GM23338 (cell line): ENCODE measurements around the gene PROX2. TPM values are rescaled to one million over a fixed set of nuclear protein-coding genes. Genes with fewer than 3 reads are reported as not detected.

Experiments used
- ATAC-seq: fragments of 200-7000 bp; cut with Tn5 transposase; 3 replicates; pipeline ENCODE4 v1.9.1; 2020
- DNase-seq: peaks from one replicate; pipeline ENCODE4 v3.0.0-alpha.2; 2015; ENCODE audit warnings: low spot score
- H2AFZ ChIP-seq: fragments of 200-600 bp; sonication (generic); 2 replicates; pipeline ENCODE4 v1.8.0; 2016; ENCODE audit warnings: antibody characterized with exemption, mild to moderate bottlenecking, moderate library complexity
- H3F3A ChIP-seq: fragments of 200-600 bp; sonication (generic); replicated peaks from 2 replicates; pipeline ENCODE4 v1.8.0; 2017; ENCODE audit warnings: antibody characterized with exemption, mixed run types, low read depth
- H3K27ac ChIP-seq: fragments of 200-600 bp; sonication (generic); 2 replicates; pipeline ENCODE4 v1.6.1; 2016; ENCODE audit warnings: low read depth
- H3K27me3 ChIP-seq: fragments of 200-600 bp; sonication (generic); 2 replicates; pipeline ENCODE4 v1.8.0; 2016; ENCODE audit warnings: mild to moderate bottlenecking, mixed run types, moderate library complexity; ENCODE audit not compliant: insufficient read depth
- H3K36me3 ChIP-seq: fragments of 200-600 bp; sonication (generic); 2 replicates; pipeline ENCODE4 v1.8.0; 2016; ENCODE audit warnings: mild to moderate bottlenecking; ENCODE audit not compliant: insufficient read depth
- H3K4me1 ChIP-seq: fragments of 200-600 bp; sonication (generic); 2 replicates; pipeline ENCODE4 v1.8.0; 2016; ENCODE audit warnings: mild to moderate bottlenecking, moderate library complexity; ENCODE audit not compliant: insufficient read depth
- H3K4me2 ChIP-seq: fragments of 200-600 bp; sonication (generic); 2 replicates; pipeline ENCODE4 v1.7.1; 2017; ENCODE audit warnings: mixed run types
- H3K4me3 ChIP-seq: fragments of 200-600 bp; sonication (generic); 2 replicates; pipeline ENCODE4 v1.6.1; 2016; ENCODE audit warnings: mixed run types
- H3K79me2 ChIP-seq: fragments of 200-600 bp; sonication (generic); replicated peaks from 2 replicates; pipeline ENCODE4 v1.8.0; 2017; ENCODE audit warnings: mild to moderate bottlenecking; ENCODE audit not compliant: insufficient read depth
- H3K9me2 ChIP-seq: fragments of 200-600 bp; sonication (generic); 2 replicates; pipeline ENCODE4 v1.8.0; 2017; ENCODE audit not compliant: insufficient read depth
- H4K20me1 ChIP-seq: fragments of 200-600 bp; sonication (generic); replicated peaks from 2 replicates; pipeline ENCODE4 v1.8.0; 2017; ENCODE audit warnings: mild to moderate bottlenecking; ENCODE audit not compliant: insufficient read depth
- H3K27ac Mint-ChIP-seq: 2 replicates; pipeline ENCODE4 v1.8.0; 2020; ENCODE audit warnings: inconsistent platforms, mild to moderate bottlenecking, moderate library complexity, mixed read lengths
- H3K27me3 Mint-ChIP-seq: 3 replicates; pipeline ENCODE4 v1.8.0; 2022; ENCODE audit warnings: low read depth, mild to moderate bottlenecking, moderate library complexity, mixed read lengths, inconsistent platforms; ENCODE audit not compliant: insufficient read depth, poor library complexity
- H3K36me3 Mint-ChIP-seq: 3 replicates; pipeline ENCODE4 v1.8.0; 2021; ENCODE audit warnings: low read depth, mild to moderate bottlenecking, inconsistent platforms, moderate library complexity, mixed read lengths
- H3K4me1 Mint-ChIP-seq: 3 replicates; pipeline ENCODE4 v1.8.0; 2020; ENCODE audit warnings: mild to moderate bottlenecking, inconsistent platforms, mixed read lengths
- H3K4me3 Mint-ChIP-seq: 3 replicates; pipeline ENCODE4 v1.8.0; 2021; ENCODE audit warnings: moderate library complexity, mild to moderate bottlenecking, inconsistent platforms, mixed read lengths
- H3K9me3 Mint-ChIP-seq: 3 replicates; pipeline ENCODE4 v1.8.0; 2020; ENCODE audit warnings: moderate library complexity, mild to moderate bottlenecking, inconsistent platforms, mixed read lengths
- CREB1 ChIP-seq: fragments of 250-450 bp; sonication (Bioruptor Pico); IDR thresholded peaks from 2 replicates; pipeline ENCODE4 v1.5.0; 2020; ENCODE audit warnings: low read depth, mild to moderate bottlenecking, moderate library complexity
- CTCF ChIP-seq, 2 experiments: fragments of 200-600 bp in 1 of 2; sonication (generic) in 1 of 2; conservative IDR thresholded peaks; 2 replicates each; pipeline versions ENCODE4 v1.5.1 to v1.6.1; 2016 to 2017; ENCODE audit warnings: antibody characterized with exemption in 2 of 2, low read depth in 2 of 2, mild to moderate bottlenecking in 2 of 2, moderate library complexity in 1 of 2
- ETS1 ChIP-seq: IDR thresholded peaks from 2 replicates; pipeline ENCODE4 v1.6.1; 2016; ENCODE audit warnings: antibody characterized with exemption
- EZH2 ChIP-seq: fragments of 200-600 bp; sonication (generic); IDR thresholded peaks from one replicate; pipeline ENCODE4 v1.8.0; 2017; ENCODE audit warnings: antibody characterized with exemption, mild to moderate bottlenecking, low read depth; ENCODE audit not compliant: unreplicated experiment
- EZH2phosphoT487 ChIP-seq: fragments of 200-600 bp; sonication (generic); IDR thresholded peaks from one replicate; pipeline ENCODE4 v1.8.1; 2018; ENCODE audit warnings: antibody characterized with exemption; ENCODE audit not compliant: unreplicated experiment
- JUNB ChIP-seq: IDR thresholded peaks from one replicate; pipeline ENCODE4 v1.6.1; 2016; ENCODE audit warnings: antibody characterized with exemption; ENCODE audit not compliant: unreplicated experiment
- NANOG ChIP-seq: IDR thresholded peaks from 2 replicates; pipeline ENCODE4 v1.6.1; 2016; ENCODE audit warnings: antibody characterized with exemption, borderline replicate concordance
- POLR2AphosphoS5 ChIP-seq: IDR thresholded peaks from 2 replicates; pipeline ENCODE4 v1.6.1; 2016; ENCODE audit warnings: antibody characterized with exemption, low read depth
- REST ChIP-seq: IDR thresholded peaks from one replicate; pipeline ENCODE4 v1.6.1; 2018; ENCODE audit warnings: antibody characterized with exemption; ENCODE audit not compliant: unreplicated experiment
- STAT1 ChIP-seq: IDR thresholded peaks from one replicate; pipeline ENCODE4 v1.6.1; 2016; ENCODE audit warnings: antibody characterized with exemption; ENCODE audit not compliant: unreplicated experiment
- ZNF114 ChIP-seq: fragments of 250-450 bp; sonication (Bioruptor Pico); IDR thresholded peaks from 2 replicates; pipeline ENCODE4 v1.5.0; 2020; ENCODE audit warnings: mild to moderate bottlenecking, moderate library complexity
- ZNF331 ChIP-seq: fragments of 250-450 bp; sonication (Bioruptor Pico); IDR thresholded peaks from 2 replicates; pipeline ENCODE4 v1.5.0; 2020; ENCODE audit warnings: low read depth, mild to moderate bottlenecking, moderate library complexity
- ZNF462 ChIP-seq: fragments of 250-450 bp; sonication (Bioruptor Pico); IDR thresholded peaks from 2 replicates; pipeline ENCODE4 v1.5.0; 2020; ENCODE audit warnings: mild to moderate bottlenecking, moderate library complexity
- polyA plus RNA-seq: library from polyadenylated mRNA; unstranded; fragments of >200 nt; fragmentation: Nextera tagmentation; extraction: Ambion mirVana; gene quantifications from 2 replicates; pipeline ENCODE4 v1.2.1, GENCODE V29; 2016
- total RNA-seq: library from RNA; depleted of rRNA; stranded (reverse); fragments of >200 nt; shearing (Covaris generic); gene quantifications from 2 replicates; pipeline ENCODE4 v1.2.3, GENCODE V29; 2014

The PROX2 gene
- total and polyA plus RNA-seq, 2 experiments from 2014 or later: 0.06 TPM; not detected in 1

- Histone ChIP-seq H3F3A (no peaks in the 10 kb centered on the region), H3K27me3 (no peaks in the 10 kb centered on the region), H3K9me2 (no peaks in the 10 kb centered on the region), H3K27ac (no peak overlapping the region), H2AFZ (no peak overlapping the region), H3K4me2 (no peak overlapping the region), H3K4me1 (no peaks in the 10 kb centered on the region), H3K4me3 (no peak overlapping the region), H4K20me1 (no peaks in the 10 kb centered on the region), H3K79me2 (0 out of 2 replicates have a peak, but pooled peaks cover 3% of the 10 kb centered on the region), H3K36me3 (peaks cover 2% of the 10 kb centered on the region; the same call in 1 of the 2 replicates)
- TF ChIP-seq ETS1 (no peak), ZNF462 (no peak), CTCF (conservative IDR thresholded peaks at IDR 0.05; ENCODE audit: low read depth in 2 of 2) (no peak), ZNF331 (no peak), REST (no peak), POLR2AphosphoS5 (no peak), CREB1 (no peak), EZH2phosphoT487 (no peak), EZH2 (no peak), JUNB (no peak), NANOG (no peak), STAT1 (no peak), ZNF114 (CRISPR knock-in tag) (no peak)
- Mint-ChIP-seq H3K4me1 (peaks cover 12% of the 10 kb centered on the region; the same call in 2 of the 3 replicates), H3K9me3 (no peaks in the 10 kb centered on the region), H3K4me3 (no peak overlapping the region), H3K27me3 (no peaks in the 10 kb centered on the region), H3K27ac (peak overlapping the region; percentile 67), H3K36me3 (peaks cover 15% of the 10 kb centered on the region; the same call in 2 of the 3 replicates)
- DNase-seq (peak; percentile 16), ATAC-seq (peak; percentile 84)
Observed at GRCh38 chr14:74826574-74826973, 49.4 kb downstream of the PROX2 start.
